Testis (tissue), 2 donors: ENCODE data around the gene ARHGEF16.

Experiments
- CTCF ChIP-seq, 3 experiments: fragments of 450-650 bp in 2 of 3; fragments of 200-600 bp in 1 of 3; sonication (generic) in 1 of 3; IDR thresholded peaks; one replicate each; pipeline ENCODE4 v1.5.1; 2016 to 2019; ENCODE audit warnings: antibody characterized with exemption in 3 of 3, mild to moderate bottlenecking in 2 of 3, moderate library complexity in 1 of 3
- POLR2A ChIP-seq: fragments of 450-650 bp; IDR thresholded peaks from one replicate; pipeline ENCODE4 v1.6.1; 2017; ENCODE audit warnings: antibody characterized with exemption, mild to moderate bottlenecking, moderate library complexity

GRCh38 chr1:3456964-3457909 is 2.8 kb downstream of the ARHGEF16 start:
- TF ChIP-seq CTCF (IDR thresholded peaks at IDR 0.05) = no peak
- TF ChIP-seq POLR2A = no peak
